ENCODE data around the gene OGG1.

DNA sequence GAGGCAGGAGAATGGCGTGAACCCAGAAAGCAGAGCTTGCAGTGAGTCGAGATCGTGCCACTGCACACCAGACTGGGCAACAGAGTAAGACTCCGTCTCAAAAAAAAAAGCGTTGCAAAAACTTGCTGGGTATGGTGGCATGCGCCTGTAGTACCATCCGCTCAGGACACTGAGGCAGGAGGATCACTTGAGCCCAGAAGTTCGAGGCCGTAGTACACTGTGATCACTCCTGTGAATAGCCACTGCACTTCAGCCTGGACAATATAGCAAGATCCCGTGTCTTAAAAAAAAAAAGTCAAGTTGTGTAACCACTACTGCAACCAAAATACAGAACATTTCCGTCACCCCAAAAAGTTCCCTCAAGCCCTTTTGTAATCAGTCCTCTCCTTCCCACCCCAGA is 44.6 kb downstream of the OGG1 start:
- TF ChIP-seq, protein P1, sequence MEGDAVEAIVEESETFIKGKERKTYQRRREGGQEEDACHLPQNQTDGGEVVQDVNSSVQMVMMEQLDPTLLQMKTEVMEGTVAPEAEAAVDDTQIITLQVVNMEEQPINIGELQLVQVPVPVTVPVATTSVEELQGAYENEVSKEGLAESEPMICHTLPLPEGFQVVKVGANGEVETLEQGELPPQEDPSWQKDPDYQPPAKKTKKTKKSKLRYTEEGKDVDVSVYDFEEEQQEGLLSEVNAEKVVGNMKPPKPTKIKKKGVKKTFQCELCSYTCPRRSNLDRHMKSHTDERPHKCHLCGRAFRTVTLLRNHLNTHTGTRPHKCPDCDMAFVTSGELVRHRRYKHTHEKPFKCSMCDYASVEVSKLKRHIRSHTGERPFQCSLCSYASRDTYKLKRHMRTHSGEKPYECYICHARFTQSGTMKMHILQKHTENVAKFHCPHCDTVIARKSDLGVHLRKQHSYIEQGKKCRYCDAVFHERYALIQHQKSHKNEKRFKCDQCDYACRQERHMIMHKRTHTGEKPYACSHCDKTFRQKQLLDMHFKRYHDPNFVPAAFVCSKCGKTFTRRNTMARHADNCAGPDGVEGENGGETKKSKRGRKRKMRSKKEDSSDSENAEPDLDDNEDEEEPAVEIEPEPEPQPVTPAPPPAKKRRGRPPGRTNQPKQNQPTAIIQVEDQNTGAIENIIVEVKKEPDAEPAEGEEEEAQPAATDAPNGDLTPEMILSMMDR (conservative IDR thresholded peaks at IDR 0.05; ENCODE audit: low read depth, low read length): no peak
- TF ChIP-seq EZH2 (IDR thresholded peaks at IDR 0.05; ENCODE audit: low read length, unreplicated experiment): no peak

All from PC-3 (cell line).